Neuronal stem cell (in vitro differentiated cells): ENCODE data around the gene IGF2R.

ENCODE experiments used
- DNase-seq: peaks from one replicate; pipeline ENCODE4 v3.0.0-alpha.2; 2013; ENCODE audit warnings: low spot score
- H2AFZ ChIP-seq: one replicate; pipeline ENCODE4 v1.6.1; 2013; ENCODE audit warnings: mild to moderate bottlenecking, low read length, inconsistent platforms
- H2AK5ac ChIP-seq: 2 replicates; pipeline ENCODE4 v1.6.1; 2013; ENCODE audit warnings: low read depth, mild to moderate bottlenecking, inconsistent platforms, low read length, moderate library complexity, mixed read lengths
- H2BK120ac ChIP-seq: 2 replicates; pipeline ENCODE4 v1.6.1; 2013; ENCODE audit warnings: low read depth, mild to moderate bottlenecking, inconsistent platforms, low read length, moderate library complexity, mixed read lengths
- H2BK12ac ChIP-seq: one replicate; pipeline ENCODE4 v1.6.1; 2013; ENCODE audit warnings: low read length, inconsistent platforms
- H2BK15ac ChIP-seq: 2 replicates; pipeline ENCODE4 v1.6.1; 2013; ENCODE audit warnings: mild to moderate bottlenecking, low read length, inconsistent platforms, mixed read lengths
- H2BK5ac ChIP-seq: one replicate; pipeline ENCODE4 v1.6.1; 2013; ENCODE audit warnings: inconsistent platforms, mild to moderate bottlenecking, low read length, moderate library complexity
- H3K14ac ChIP-seq: one replicate; pipeline ENCODE4 v1.6.1; 2013; ENCODE audit warnings: low read length, inconsistent platforms
- H3K18ac ChIP-seq: 2 replicates; pipeline ENCODE4 v1.6.1; 2013; ENCODE audit warnings: low read length, inconsistent platforms
- H3K23ac ChIP-seq: 2 replicates; pipeline ENCODE4 v1.6.1; 2013; ENCODE audit warnings: low read depth, mild to moderate bottlenecking, mixed read lengths, low read length, inconsistent platforms; ENCODE audit not compliant: poor library complexity
- H3K27ac ChIP-seq: replicated peaks from 3 replicates; pipeline ENCODE4 v1.5.1; 2013; ENCODE audit warnings: low read length, inconsistent platforms
- H3K27me3 ChIP-seq, 3 experiments: 2 replicates each; pipeline ENCODE4 v1.6.1; 2013; ENCODE audit warnings: low read length in 3 of 3, mild to moderate bottlenecking in 2 of 3, inconsistent platforms in 1 of 3, low read depth in 1 of 3, mixed read lengths in 1 of 3, moderate library complexity in 1 of 3; ENCODE audit not compliant: control insufficient read depth in 3 of 3, insufficient read depth in 3 of 3
- H3K36me3 ChIP-seq, 2 donors: replicated peaks in 1 of 2; 2 replicates each; pipeline ENCODE4 v1.6.1; 2013; ENCODE audit warnings: low read length in 2 of 2; ENCODE audit not compliant: control insufficient read depth in 2 of 2, insufficient read depth in 2 of 2
- H3K4ac ChIP-seq: 2 replicates; pipeline ENCODE4 v1.6.1; 2013; ENCODE audit warnings: inconsistent platforms, mild to moderate bottlenecking, low read length, moderate library complexity
- H3K4me1 ChIP-seq, 2 donors: 1 replicate in 1 of 2; 2 replicates in 1 of 2; pipeline ENCODE4 v1.6.1; 2013; ENCODE audit warnings: low read length in 2 of 2, low read depth in 1 of 2; ENCODE audit not compliant: control insufficient read depth in 2 of 2, insufficient read depth in 1 of 2
- H3K4me2 ChIP-seq: one replicate; pipeline ENCODE4 v1.6.1; 2013; ENCODE audit warnings: mild to moderate bottlenecking, low read length, inconsistent platforms; ENCODE audit not compliant: insufficient read depth, poor library complexity, severe bottlenecking
- H3K4me3 ChIP-seq, 2 donors: 2 replicates each; pipeline ENCODE4 v1.5.1; 2013; ENCODE audit warnings: low read length in 2 of 2, mild to moderate bottlenecking in 2 of 2, inconsistent platforms in 1 of 2, moderate library complexity in 1 of 2
- H3K79me1 ChIP-seq: one replicate; pipeline ENCODE4 v1.6.1; 2013; ENCODE audit warnings: low read depth, mild to moderate bottlenecking, inconsistent platforms, low read length, moderate library complexity
- H3K9ac ChIP-seq: one replicate; pipeline ENCODE4 v1.6.1; 2013; ENCODE audit warnings: mild to moderate bottlenecking, low read depth, low read length, inconsistent platforms; ENCODE audit not compliant: poor library complexity
- H3K9me3 ChIP-seq, 2 donors: replicated peaks in 1 of 2; 2 replicates each; pipeline versions ENCODE3 to v1.6.1; 2013; ENCODE audit warnings: low read length in 2 of 2, mild to moderate bottlenecking in 2 of 2, inconsistent platforms in 1 of 2, low read depth in 1 of 2, mixed read lengths in 1 of 2, moderate library complexity in 1 of 2; ENCODE audit not compliant: control insufficient read depth in 2 of 2, insufficient read depth in 1 of 2
- H4K8ac ChIP-seq: one replicate; pipeline ENCODE4 v1.6.1; 2013; ENCODE audit warnings: low read depth, mild to moderate bottlenecking, inconsistent platforms, low read length, moderate library complexity
- H4K91ac ChIP-seq: one replicate; pipeline ENCODE4 v1.6.1; 2013; ENCODE audit warnings: low read length, low read depth, mild to moderate bottlenecking, inconsistent platforms; ENCODE audit not compliant: poor library complexity
- WGBS, 2 donors: extraction: QIAGEN DNeasy Blood & Tissue Kit; methylation state at CpG; one replicate each; pipeline ENCODE4 v1.1.7; 2013; ENCODE audit warnings: missing lambda C conversion rate in 2 of 2, mixed read lengths in 1 of 2; ENCODE audit not compliant: insufficient read length in 2 of 2, insufficient replicate concordance in 1 of 2; ENCODE audit errors: extremely low coverage in 2 of 2; 5-methylcytosine and 5-hydroxymethylcytosine counted together

The IGF2R gene

GRCh38 chr6:160063771-160064413 is 95.0 kb downstream of the IGF2R start:
- Histone ChIP-seq H3K9ac (no peak overlapping the region), H3K79me1 (peaks cover 1% of the 10 kb centered on the region), H3K9me3 (no peaks in the 10 kb centered on the region), H2AK5ac (no peak overlapping the region), H2BK120ac (no peak overlapping the region), H2AFZ (no peak overlapping the region), H2BK5ac (no peak overlapping the region), H3K4me3 (peak overlapping the region in 1 of 2 donors; percentile 9), H2BK15ac (no peak overlapping the region), H3K23ac (no peak overlapping the region), H3K27ac (no peak overlapping the region), H3K27me3 (no peaks in the 10 kb centered on the region), H3K36me3 (peaks cover 59 to 92% of the 10 kb centered on the region in 2 donors), H3K18ac (no peak overlapping the region), H4K8ac (no peak overlapping the region), H3K4me1 (no peaks in the 10 kb centered on the region), H2BK12ac (no peak overlapping the region), H4K91ac (no peak overlapping the region), H3K14ac (no peak overlapping the region), H3K4ac (no peak overlapping the region), H3K4me2 (no peak overlapping the region)
- no peak for DNase-seq
- WGBS, 2 donors: no CpG with 5 or more reads among the region's 8 CpGs

GRCh38 chr6:160065200-160065599 is 96.3 kb downstream of the IGF2R start:
- Histone ChIP-seq H2BK12ac (no peak overlapping the region), H3K23ac (no peak overlapping the region), H3K4me1 (no peaks in the 10 kb centered on the region), H3K79me1 (no peaks in the 10 kb centered on the region), H3K18ac (no peak overlapping the region), H3K27me3 (no peaks in the 10 kb centered on the region), H2AK5ac (no peak overlapping the region), H3K4ac (no peak overlapping the region), H4K91ac (no peak overlapping the region), H3K36me3 (peaks cover 60 to 92% of the 10 kb centered on the region in 2 donors), H3K4me3 (no peak overlapping the region), H2BK120ac (no peak overlapping the region), H3K14ac (no peak overlapping the region), H3K9me3 (no peaks in the 10 kb centered on the region), H2AFZ (no peak overlapping the region), H2BK15ac (no peak overlapping the region), H2BK5ac (no peak overlapping the region), H3K9ac (no peak overlapping the region), H3K4me2 (no peak overlapping the region), H4K8ac (no peak overlapping the region), H3K27ac (no peak overlapping the region)
- DNase-seq: no peak
- WGBS, 2 donors: no CpG with 5 or more reads among the region's 9 CpGs

- Histone ChIP-seq H3K79me1 (no peaks in the 10 kb centered on the region), H2BK15ac (no peak overlapping the region), H3K9ac (no peak overlapping the region), H3K36me3 (peaks cover 61 to 94% of the 10 kb centered on the region in 2 donors), H3K18ac (no peak overlapping the region), H3K9me3 (no peaks in the 10 kb centered on the region), H4K91ac (no peak overlapping the region), H3K14ac (no peak overlapping the region), H3K27ac (no peak overlapping the region), H2AK5ac (no peak overlapping the region), H3K4me2 (no peak overlapping the region), H2AFZ (no peak overlapping the region), H3K4me3 (no peak overlapping the region), H4K8ac (no peak overlapping the region), H2BK5ac (no peak overlapping the region), H2BK12ac (no peak overlapping the region), H2BK120ac (no peak overlapping the region), H3K23ac (no peak overlapping the region), H3K27me3 (no peaks in the 10 kb centered on the region), H3K4ac (no peak overlapping the region), H3K4me1 (no peaks in the 10 kb centered on the region)
- DNase-seq: no peak
- no CpG with 5 or more reads among the region's 10 CpGs for WGBS, 2 donors
Observed at GRCh38 chr6:160067564-160067963, 98.7 kb downstream of the IGF2R start.

GRCh38 chr6:160068346-160068745 is 99.5 kb downstream of the IGF2R start:
- no peak for DNase-seq
- Histone ChIP-seq H3K4me2 (no peak overlapping the region), H3K4me1 (no peaks in the 10 kb centered on the region), H4K8ac (no peak overlapping the region), H3K9me3 (no peaks in the 10 kb centered on the region), H3K18ac (no peak overlapping the region), H3K23ac (no peak overlapping the region), H2BK12ac (no peak overlapping the region), H3K36me3 (peaks cover 65 to 95% of the 10 kb centered on the region in 2 donors), H2AK5ac (no peak overlapping the region), H3K79me1 (no peaks in the 10 kb centered on the region), H3K27ac (no peak overlapping the region), H3K14ac (no peak overlapping the region), H2BK15ac (no peak overlapping the region), H2BK5ac (no peak overlapping the region), H3K9ac (no peak overlapping the region), H2BK120ac (no peak overlapping the region), H4K91ac (no peak overlapping the region), H3K4ac (no peak overlapping the region), H3K27me3 (no peaks in the 10 kb centered on the region), H3K4me3 (no peak overlapping the region), H2AFZ (no peak overlapping the region)
- no CpG with 5 or more reads among the region's 7 CpGs for WGBS, 2 donors
